HG03575 (cell line): ENCODE data around the gene RGPD3.
"Not testable (repeated sequence)": the region's sequence is repeated elsewhere in the genome, so short reads cannot be mapped to it uniquely, and the experiment has no call there.

Source experiments
- ATAC-seq: cut with Tn5 transposase; IDR thresholded peaks from one replicate; pipeline ENCODE4 v1.9.1; 2021; ENCODE audit not compliant: unreplicated experiment, insufficient number of reproducible peaks, low FRiP score; ENCODE audit errors: extremely low read depth

Gene RGPD3

GRCh38 chr2:106468107-106468506 lies at the start of gene RGPD3:
RGPD3 (minus strand) TSS chr2:106468413; CDS start chr2:106468288, 125 bp downstream.
- not testable (repeated sequence) for ATAC-seq

- no peak for ATAC-seq
Measured at GRCh38 chr2:106517329-106517728, 49.1 kb upstream of the RGPD3 start.

- ATAC-seq: no peak
Measured at GRCh38 chr2:106516864-106517263, 48.7 kb upstream of the RGPD3 start.

GRCh38 chr2:106516436-106516835 lies 48.2 kb upstream of the RGPD3 start:
- ATAC-seq: no peak

- not testable (repeated sequence) for ATAC-seq
Measured at GRCh38 chr2:106514827-106515226, 46.6 kb upstream of the RGPD3 start.

- ATAC-seq: not testable (repeated sequence)
Measured at GRCh38 chr2:106513391-106513790, 45.2 kb upstream of the RGPD3 start.

GRCh38 chr2:106511934-106512333 lies 43.7 kb upstream of the RGPD3 start:
- not testable (repeated sequence) for ATAC-seq

GRCh38 chr2:106511476-106511901 lies 43.3 kb upstream of the RGPD3 start:
- ATAC-seq: not testable (repeated sequence)

- ATAC-seq: not testable (repeated sequence)
Measured at GRCh38 chr2:106510791-106511190, 42.6 kb upstream of the RGPD3 start.

- not testable (repeated sequence) for ATAC-seq
Measured at GRCh38 chr2:106509374-106509770, 41.2 kb upstream of the RGPD3 start.

- ATAC-seq: not testable (repeated sequence)
Measured at GRCh38 chr2:106508660-106509373, 40.6 kb upstream of the RGPD3 start.

GRCh38 chr2:106506002-106506687 lies 37.9 kb upstream of the RGPD3 start:
- ATAC-seq: not testable (repeated sequence)

GRCh38 chr2:106504787-106505186 lies 36.6 kb upstream of the RGPD3 start:
- ATAC-seq: not testable (repeated sequence)

- ATAC-seq: not testable (repeated sequence)
Measured at GRCh38 chr2:106504192-106504591, 36.0 kb upstream of the RGPD3 start.

GRCh38 chr2:106502351-106502750 lies 34.1 kb upstream of the RGPD3 start:
- ATAC-seq: not testable (repeated sequence)

GRCh38 chr2:106500350-106500749 lies 32.1 kb upstream of the RGPD3 start:
- not testable (repeated sequence) for ATAC-seq

GRCh38 chr2:106498549-106498948 lies 30.3 kb upstream of the RGPD3 start:
- not testable (repeated sequence) for ATAC-seq

GRCh38 chr2:106492913-106493312 lies 24.7 kb upstream of the RGPD3 start:
- ATAC-seq: not testable (repeated sequence)

GRCh38 chr2:106492399-106492798 lies 24.2 kb upstream of the RGPD3 start:
- not testable (repeated sequence) for ATAC-seq

- not testable (repeated sequence) for ATAC-seq
Measured at GRCh38 chr2:106489701-106490100, 21.5 kb upstream of the RGPD3 start.
